Lung (tissue), 13 donors: ENCODE measurements around the gene ZNF511. TPM values are rescaled to one million over a fixed set of nuclear protein-coding genes. Genes with fewer than 3 reads are reported as not detected.

Experiments
- ATAC-seq: fragments of 200-7000 bp; cut with Tn5 transposase; one replicate; pipeline ENCODE4 v1.9.1; 2020; ENCODE audit warnings: moderate number of reproducible peaks; ENCODE audit not compliant: insufficient read depth, low FRiP score
- DNase-seq, 3 donors: peaks; one replicate each; pipeline ENCODE4 v3.0.0-alpha.2; 2013 to 2017
- H3K27ac ChIP-seq, 2 donors: one replicate each; pipeline ENCODE4 v1.5.1; 2013; ENCODE audit warnings: mild to moderate bottlenecking in 2 of 2, moderate library complexity in 2 of 2, control low read depth in 1 of 2, inconsistent platforms in 1 of 2, low read depth in 1 of 2, low read length in 1 of 2
- H3K27me3 ChIP-seq, 3 donors: one replicate each; pipeline ENCODE4 v1.5.1; 2013; ENCODE audit warnings: low read length in 2 of 3; ENCODE audit not compliant: control insufficient read depth in 3 of 3, insufficient read depth in 3 of 3
- H3K36me3 ChIP-seq, 4 donors: one replicate each; pipeline ENCODE4 v1.5.1; 2013; ENCODE audit warnings: low read length in 4 of 4, mild to moderate bottlenecking in 1 of 4, moderate library complexity in 1 of 4; ENCODE audit not compliant: control insufficient read depth in 4 of 4, insufficient read depth in 4 of 4
- H3K4me1 ChIP-seq, 5 donors: one replicate each; pipeline ENCODE4 v1.5.1; 2013; ENCODE audit warnings: low read length in 5 of 5, mild to moderate bottlenecking in 2 of 5, moderate library complexity in 1 of 5; ENCODE audit not compliant: control insufficient read depth in 5 of 5, insufficient read depth in 5 of 5
- H3K4me3 ChIP-seq: one replicate; pipeline ENCODE4 v1.5.1; 2013; ENCODE audit warnings: mild to moderate bottlenecking, control low read depth, moderate library complexity
- H3K9ac ChIP-seq, 2 donors: one replicate each; pipeline ENCODE4 v1.5.1; 2013; ENCODE audit warnings: low read length in 2 of 2, control low read depth in 1 of 2; ENCODE audit not compliant: insufficient read depth in 1 of 2
- H3K9me3 ChIP-seq, 4 donors: one replicate each; pipeline ENCODE4 v1.5.1; 2013; ENCODE audit warnings: low read length in 3 of 4, mild to moderate bottlenecking in 1 of 4, moderate library complexity in 1 of 4; ENCODE audit not compliant: control insufficient read depth in 4 of 4, insufficient read depth in 3 of 4
- CTCF ChIP-seq: IDR thresholded peaks from 2 replicates; pipeline ENCODE4 v1.5.1; 2012; ENCODE audit warnings: mild to moderate bottlenecking; ENCODE audit errors: control extremely low read depth, extremely low read depth
- WGBS, 2 donors: extraction: QIAGEN DNeasy Blood & Tissue Kit; methylation state at CpG; one replicate each; pipeline ENCODE4 v1.1.7; 2013; 5-methylcytosine and 5-hydroxymethylcytosine counted together
- polyA plus RNA-seq, 2 donors: library from polyadenylated mRNA; stranded (reverse); fragments of 200-250 nt; gene quantifications; one replicate each; pipeline ENCODE4 v1.2.1, GENCODE V29; 2013
- small RNA-seq: library from RNA; depleted of rRNA; stranded (forward); fragments of <200 nt; gene quantifications from one replicate; pipeline ENCODE3, GENCODE V24; 2014; ENCODE audit warnings: low replicate concordance
- total RNA-seq, 2 donors: library from RNA; depleted of rRNA in 1 of 2; stranded (reverse); fragments of >200 nt in 1 of 2; gene quantifications; one replicate each; pipeline ENCODE4 v1.2.1, GENCODE V29; 2014 to 2021
- donor health status: control.
- donor health status: control.
- donor health status: Bipolar disorder and iron deficiency.
- donor health status: healthy.
- donor health status: DM: yes; HTN: yes; CAD: no.

The ZNF511 gene
- total and polyA plus RNA-seq, 4 donors: 18.6 to 79.9 (median 43.6) TPM

- Histone ChIP-seq H3K4me3 (no peak overlapping the region), H3K4me1 (peaks cover 0 to 10% (median 0%) of the 10 kb centered on the region in 5 donors), H3K9ac (no peak overlapping the region), H3K27me3 (no peaks in the 10 kb centered on the region), H3K9me3 (peaks cover 0 to 5% (median 0%) of the 10 kb centered on the region in 4 donors), H3K36me3 (peaks cover 2 to 27% (median 21%) of the 10 kb centered on the region in 4 donors), H3K27ac (no peak overlapping the region)
- ATAC-seq: no peak
- 94 to 96% methylated on average over 5 of the region's 5 CpGs for WGBS, 2 donors
- TF ChIP-seq CTCF: no peak
- DNase-seq: no peak
These were observed 52.5 kb downstream of the ZNF511 start for GRCh38 chr10:133361227-133361626.

- no peak for DNase-seq
- no peak for ATAC-seq
These were observed 53.2 kb downstream of the ZNF511 start for GRCh38 chr10:133361773-133362441.

More at GRCh38 chr10:133361773-133362441, 53.2 kb downstream of the ZNF511 start:
- TF ChIP-seq CTCF: no peak
- peaks cover 0 to 4% (median 0%) of the 10 kb centered on the region in 5 donors for H3K4me1 ChIP-seq
- 81 to 84% methylated on average over 18 of the region's 18 CpGs for WGBS, 2 donors
- H3K9ac ChIP-seq: no peak overlapping the region
- H3K27ac ChIP-seq: no peak overlapping the region
- no peaks in the 10 kb centered on the region for H3K27me3 ChIP-seq
- peaks cover 0 to 5% (median 0%) of the 10 kb centered on the region in 4 donors for H3K9me3 ChIP-seq
- peaks cover 4 to 33% (median 22%) of the 10 kb centered on the region in 4 donors for H3K36me3 ChIP-seq
- H3K4me3 ChIP-seq: no peak overlapping the region

Small RNAs within 50 kb of the gene (small RNA-seq; reads per million reads assigned to genes)
- not detected for gene BANF1P2

Other genes starting within 250 kb of the ZNF511 start
- gene ADGRA1, start 221.0 kb upstream of the ZNF511 start, total RNA-seq: 1 to 10 TPM in 1 of 2 donors, under 1 TPM in 1; 0.23 to 1.3 TPM
- under 1 TPM; 0.05 to 0.18 TPM for gene ADGRA1, start 221.0 kb upstream of the ZNF511 start, polyA plus RNA-seq
- 10 to 100 TPM in 1 of 2 donors, 1 to 10 TPM in 1; 7.5 to 21.0 TPM for gene KNDC1, start 148.7 kb upstream of the ZNF511 start, total RNA-seq
- gene KNDC1, start 148.7 kb upstream of the ZNF511 start, polyA plus RNA-seq: 1 to 10 TPM; 3.2 to 5.9 TPM
- gene UTF1, start 78.7 kb upstream of the ZNF511 start, total RNA-seq: under 1 TPM in 1 of 2 donors, not detected in 1; 0.52 TPM
- under 1 TPM in 1 of 2 donors, not detected in 1; 0.06 TPM for gene UTF1, start 78.7 kb upstream of the ZNF511 start, polyA plus RNA-seq
- gene VENTX, start 71.1 kb upstream of the ZNF511 start, total RNA-seq: 1 to 10 TPM in 1 of 2 donors, under 1 TPM in 1; 0.46 to 3.3 TPM
- gene VENTX, start 71.1 kb upstream of the ZNF511 start, polyA plus RNA-seq: 1 to 10 TPM; 1.4 to 4.0 TPM
- gene ADAM8, start 32.0 kb upstream of the ZNF511 start, total RNA-seq: 10 to 100 TPM; 21.7 to 33.0 TPM
- 10 to 100 TPM in 1 of 2 donors, 1 to 10 TPM in 1; 4.4 to 79.2 TPM for gene ADAM8, start 32.0 kb upstream of the ZNF511 start, polyA plus RNA-seq
- 10 to 100 TPM; 41.7 to 65.9 TPM for gene TUBGCP2, start within 50 bp of the ZNF511 start, total RNA-seq
- 10 to 100 TPM; 39.2 to 66.2 TPM for gene TUBGCP2, start within 50 bp of the ZNF511 start, polyA plus RNA-seq
- gene CALY, start 28.0 kb downstream of the ZNF511 start, total RNA-seq: not detected
- not detected for gene CALY, start 28.0 kb downstream of the ZNF511 start, polyA plus RNA-seq
- gene PRAP1, start 38.5 kb downstream of the ZNF511 start, total RNA-seq: under 1 TPM in 1 of 2 donors, not detected in 1; 0.25 TPM
- gene PRAP1, start 38.5 kb downstream of the ZNF511 start, polyA plus RNA-seq: not detected
- gene FUOM, start 49.1 kb downstream of the ZNF511 start, total RNA-seq: 10 to 100 TPM in 1 of 2 donors, 1 to 10 TPM in 1; 8.4 to 32.5 TPM
- 10 to 100 TPM; 35.8 to 41.4 TPM for gene FUOM, start 49.1 kb downstream of the ZNF511 start, polyA plus RNA-seq
- gene ECHS1, start 64.4 kb downstream of the ZNF511 start, total RNA-seq: 10 to 100 TPM; 44.5 to 82.4 TPM
- 10 to 100 TPM; 71.1 to 83.9 TPM for gene ECHS1, start 64.4 kb downstream of the ZNF511 start, polyA plus RNA-seq
- gene PAOX, start 70.3 kb downstream of the ZNF511 start, total RNA-seq: 1 to 10 TPM; 6.9 to 7.0 TPM
- 1 to 10 TPM; 4.4 to 6.3 TPM for gene PAOX, start 70.3 kb downstream of the ZNF511 start, polyA plus RNA-seq
- 10 to 100 TPM; 36.4 to 51.8 TPM for gene MTG1, start 85.2 kb downstream of the ZNF511 start, total RNA-seq
- gene MTG1, start 85.2 kb downstream of the ZNF511 start, polyA plus RNA-seq: 10 to 100 TPM; 44.4 to 44.7 TPM
- under 1 TPM; 0.15 to 0.34 TPM for gene SPRN, start 115.7 kb downstream of the ZNF511 start, total RNA-seq
- under 1 TPM; 0.11 to 0.16 TPM for gene SPRN, start 115.7 kb downstream of the ZNF511 start, polyA plus RNA-seq
- gene SCART1, start 145.0 kb downstream of the ZNF511 start, total RNA-seq: 1 to 10 TPM; 3.4 to 4.8 TPM
- under 1 TPM; 0.33 to 0.69 TPM for gene SCART1, start 145.0 kb downstream of the ZNF511 start, polyA plus RNA-seq
- gene CYP2E1, start 218.4 kb downstream of the ZNF511 start, total RNA-seq: 1 to 10 TPM; 1.1 to 1.9 TPM
- gene CYP2E1, start 218.4 kb downstream of the ZNF511 start, polyA plus RNA-seq: 1 to 10 TPM in 1 of 2 donors, under 1 TPM in 1; 0.26 to 1.2 TPM